Fibroblast of skin of left biceps (primary cell): Measurements from ENCODE around the gene CABLES2.
"Not testable (repeated sequence)": the region's sequence is repeated elsewhere in the genome, so short reads cannot be mapped to it uniquely, and the experiment has no call there.

ENCODE experiments used
- DNase-seq, 2 experiments: peaks; one replicate each; pipeline ENCODE4 v3.0.0-alpha.2; 2013; ENCODE audit warnings: low read depth in 2 of 2

CABLES2 gene

DNA sequence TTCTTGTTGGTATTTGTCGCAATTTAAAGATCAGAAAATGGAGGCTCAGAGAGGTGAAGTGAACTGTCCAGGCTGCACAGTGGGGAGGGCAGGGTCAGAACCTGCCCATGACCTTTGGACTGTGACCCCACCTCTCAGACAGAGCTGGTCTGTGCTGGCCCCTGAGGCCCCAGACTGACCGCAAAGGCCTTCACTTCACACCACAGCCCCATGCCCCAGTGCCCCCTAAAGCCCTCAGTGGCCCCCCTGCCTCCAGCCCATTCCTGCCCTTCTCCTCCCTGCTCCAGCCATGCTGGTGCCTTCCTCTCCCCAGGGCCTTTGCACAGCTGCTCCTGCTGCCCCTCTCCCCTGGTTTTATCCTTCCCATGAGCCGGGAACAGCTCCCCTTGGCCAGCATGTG lies 29.6 kb upstream of the CABLES2 start:
- DNase-seq, result no peak

DNA sequence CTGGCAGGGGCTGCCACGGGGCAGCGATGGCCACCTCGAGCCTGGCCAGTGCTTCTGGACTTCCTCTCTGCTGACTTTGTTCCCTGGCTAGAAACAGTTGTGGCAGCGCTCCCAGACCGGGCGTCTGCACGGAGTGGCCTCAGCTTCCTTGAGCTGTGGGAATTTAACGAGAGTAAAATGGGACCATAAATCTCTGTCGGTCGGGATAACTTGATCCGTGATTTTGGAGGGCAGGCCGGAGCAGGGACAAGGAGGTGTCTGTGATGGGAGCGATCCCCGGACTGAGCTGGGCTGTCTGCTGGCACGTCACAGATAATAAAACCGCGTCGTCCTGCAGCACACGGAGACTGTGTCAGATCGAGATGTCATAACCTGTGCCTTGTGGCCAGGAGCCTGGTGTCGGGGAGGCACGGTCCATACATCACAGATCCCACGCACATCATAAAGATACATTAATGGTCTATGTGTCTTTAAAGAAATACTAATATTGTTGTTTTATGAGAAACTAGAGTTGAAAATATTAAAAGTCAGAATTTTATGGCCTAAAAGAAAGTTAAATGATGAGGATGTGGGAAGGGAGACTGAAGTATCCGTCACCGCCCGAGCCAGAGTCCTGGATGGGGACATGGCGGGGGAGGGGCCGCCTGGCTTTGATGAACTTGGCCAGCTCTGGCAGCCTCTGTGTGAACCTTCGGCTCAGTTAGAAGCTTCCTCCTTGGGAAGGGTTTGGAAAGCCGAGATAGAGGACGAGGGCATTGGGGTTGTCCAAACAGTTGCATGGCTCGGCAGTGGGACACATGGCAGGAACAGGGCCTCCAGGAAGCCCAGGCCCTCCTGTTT lies 26.8 kb upstream of the CABLES2 start:
- no peak for DNase-seq

DNA sequence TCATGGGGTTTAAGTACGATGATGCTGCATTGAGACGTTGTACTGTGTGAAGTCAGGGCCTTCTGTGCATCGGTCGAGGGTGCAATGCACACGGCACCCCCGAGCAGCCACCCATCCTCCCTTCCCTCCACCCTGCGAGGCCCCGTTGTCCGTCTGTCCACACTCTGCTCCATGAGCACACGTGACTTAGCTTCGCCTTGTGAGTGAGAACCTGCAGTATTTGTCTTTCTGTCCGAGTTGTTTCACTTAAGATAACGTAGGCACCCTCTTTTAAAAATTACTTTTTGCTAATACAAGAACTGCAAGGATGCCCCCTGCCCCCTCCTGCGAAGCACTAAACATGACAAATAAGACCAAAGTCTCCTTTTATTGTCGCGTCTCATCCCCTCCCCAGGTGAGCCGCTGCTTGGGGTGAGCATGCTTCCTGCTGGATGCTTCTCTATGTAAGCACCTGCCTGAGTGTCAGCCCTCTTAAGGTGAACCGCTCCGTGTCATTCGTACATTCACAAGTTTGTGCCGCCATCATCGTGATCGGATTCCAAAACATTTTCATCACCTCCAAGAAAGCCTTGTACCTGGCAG lies 23.9 kb upstream of the CABLES2 start:
- DNase-seq, result no peak

DNA sequence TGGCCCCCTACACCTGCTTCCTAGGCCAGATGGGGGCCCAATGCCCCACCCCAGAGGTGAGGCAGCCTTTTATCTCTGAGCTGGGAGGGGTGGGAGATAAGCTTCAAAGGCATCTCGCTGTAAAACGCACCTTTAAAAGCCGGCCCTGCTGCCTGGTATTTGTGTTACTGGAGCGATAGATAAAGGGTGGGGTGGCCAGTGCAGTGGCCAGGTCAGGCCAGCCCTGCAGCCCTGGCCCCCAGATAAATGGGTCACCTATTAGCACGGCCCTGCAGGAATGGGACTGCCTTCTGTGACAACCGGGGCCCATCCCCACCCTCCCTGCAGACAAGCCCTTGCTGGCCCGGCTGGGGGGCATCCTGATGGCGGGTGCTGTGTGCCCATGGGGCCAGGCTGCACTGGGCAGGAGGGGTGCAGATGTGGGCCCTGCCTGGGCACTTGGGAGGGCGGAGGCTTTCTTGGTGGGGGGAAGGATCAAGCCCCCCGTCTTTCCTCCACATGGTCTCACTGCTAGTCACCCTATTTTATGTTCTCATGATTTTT lies 23.3 kb upstream of the CABLES2 start:
- DNase-seq, result no peak

DNA sequence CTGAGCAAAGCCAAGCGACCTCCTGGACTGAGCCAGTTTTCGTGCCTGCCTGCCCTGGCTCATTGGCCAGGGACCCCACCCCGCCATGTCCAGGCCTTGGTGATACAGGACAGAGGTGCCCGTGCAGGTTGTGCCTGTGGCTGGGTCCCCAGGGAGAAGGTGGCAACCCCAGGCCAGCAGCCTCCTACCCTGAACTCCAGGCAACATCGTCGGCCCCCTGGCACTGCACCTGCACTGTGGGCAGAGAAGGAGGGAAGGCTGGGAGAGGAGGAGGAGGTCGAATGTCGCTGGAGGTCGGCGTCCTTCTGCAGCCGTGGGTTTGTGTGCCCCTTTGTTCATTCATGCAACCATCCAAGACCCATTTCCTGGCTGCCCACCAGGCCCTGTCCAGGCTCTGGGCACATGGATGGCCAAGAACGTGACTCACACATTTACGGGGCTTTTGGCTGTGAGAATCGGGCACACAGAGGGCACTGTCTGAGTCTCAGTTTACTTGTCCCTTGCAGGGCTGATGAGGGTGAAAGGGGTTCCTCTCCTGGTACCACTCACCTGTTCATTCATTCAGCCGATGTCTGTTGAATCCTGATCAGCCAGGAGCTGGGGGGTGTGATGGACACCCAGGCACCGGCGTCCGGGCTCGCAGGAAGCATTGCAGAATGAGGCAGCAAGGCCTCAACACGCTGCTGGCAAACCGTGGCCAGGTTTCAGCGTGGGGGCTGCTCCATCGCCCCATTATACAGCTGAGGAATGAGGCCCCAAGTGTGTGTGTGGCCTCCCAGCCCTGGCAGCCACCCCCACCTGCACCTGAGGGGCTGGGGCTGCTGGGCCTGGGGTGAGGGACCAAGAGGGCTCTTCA lies 22.6 kb upstream of the CABLES2 start:
- no peak for DNase-seq

DNA sequence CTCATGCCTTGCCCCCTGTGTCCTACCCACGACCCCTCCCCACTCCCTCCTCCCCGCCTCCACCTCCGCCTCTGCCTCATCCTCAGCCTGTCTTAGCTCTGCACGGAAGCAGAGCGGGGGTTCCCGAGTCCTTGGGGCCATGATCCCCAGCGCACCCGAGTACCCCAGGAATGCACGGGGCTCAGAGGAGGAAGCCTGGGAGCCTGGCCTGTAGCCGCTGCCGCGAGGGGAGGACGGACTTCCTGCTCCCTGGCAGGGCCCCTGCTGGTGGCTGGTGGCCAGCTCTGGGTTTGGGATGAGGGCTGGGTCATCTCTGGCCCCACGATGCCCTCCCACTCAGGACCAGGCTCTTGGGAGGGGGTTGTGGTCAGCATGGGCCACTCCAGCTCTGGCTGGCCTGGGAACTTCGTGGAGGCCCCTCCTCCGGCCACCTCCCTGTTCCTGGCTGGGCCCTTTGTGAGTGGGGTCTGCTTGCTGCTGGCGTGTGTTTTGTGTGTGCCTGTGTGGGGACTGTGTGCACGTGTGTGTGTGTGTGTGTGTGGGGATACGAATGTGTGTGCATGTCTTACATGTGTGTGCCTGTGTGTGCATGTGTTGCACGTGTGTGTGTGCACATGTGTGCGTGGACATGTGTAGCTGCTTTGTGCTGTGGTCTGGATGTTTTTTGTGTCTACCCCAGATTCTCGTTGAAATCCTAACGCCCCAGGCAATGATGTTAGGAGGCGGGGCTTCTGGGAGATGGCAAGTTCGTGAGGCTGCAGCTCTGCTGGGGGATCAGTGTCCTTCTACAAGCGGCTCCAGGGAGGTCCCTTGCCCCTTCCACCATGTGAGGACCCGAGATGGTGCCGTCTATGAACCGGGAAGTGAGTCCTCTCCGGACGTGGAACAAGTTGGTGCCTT lies 21.6 kb upstream of the CABLES2 start:
- no peak for DNase-seq

DNA sequence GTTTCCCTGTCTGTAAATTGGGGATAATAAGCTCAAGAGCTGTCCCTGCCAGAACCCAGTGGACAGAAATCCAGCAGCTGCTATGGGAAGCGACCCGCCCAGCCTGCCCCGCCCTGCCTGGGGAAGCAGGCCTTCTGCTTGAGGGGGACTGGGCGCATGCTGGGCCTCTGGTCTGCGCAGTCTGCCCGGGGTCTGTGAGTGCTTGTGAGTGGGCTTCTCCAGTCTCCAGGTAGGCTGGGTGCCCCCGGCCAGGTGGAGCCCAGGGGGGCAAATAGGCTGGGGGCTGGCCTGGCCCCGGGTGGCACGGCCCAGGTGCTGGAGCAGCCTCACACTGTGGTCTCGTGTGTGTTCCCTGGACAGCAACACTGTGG lies 20.9 kb upstream of the CABLES2 start:
- no peak for DNase-seq

DNA sequence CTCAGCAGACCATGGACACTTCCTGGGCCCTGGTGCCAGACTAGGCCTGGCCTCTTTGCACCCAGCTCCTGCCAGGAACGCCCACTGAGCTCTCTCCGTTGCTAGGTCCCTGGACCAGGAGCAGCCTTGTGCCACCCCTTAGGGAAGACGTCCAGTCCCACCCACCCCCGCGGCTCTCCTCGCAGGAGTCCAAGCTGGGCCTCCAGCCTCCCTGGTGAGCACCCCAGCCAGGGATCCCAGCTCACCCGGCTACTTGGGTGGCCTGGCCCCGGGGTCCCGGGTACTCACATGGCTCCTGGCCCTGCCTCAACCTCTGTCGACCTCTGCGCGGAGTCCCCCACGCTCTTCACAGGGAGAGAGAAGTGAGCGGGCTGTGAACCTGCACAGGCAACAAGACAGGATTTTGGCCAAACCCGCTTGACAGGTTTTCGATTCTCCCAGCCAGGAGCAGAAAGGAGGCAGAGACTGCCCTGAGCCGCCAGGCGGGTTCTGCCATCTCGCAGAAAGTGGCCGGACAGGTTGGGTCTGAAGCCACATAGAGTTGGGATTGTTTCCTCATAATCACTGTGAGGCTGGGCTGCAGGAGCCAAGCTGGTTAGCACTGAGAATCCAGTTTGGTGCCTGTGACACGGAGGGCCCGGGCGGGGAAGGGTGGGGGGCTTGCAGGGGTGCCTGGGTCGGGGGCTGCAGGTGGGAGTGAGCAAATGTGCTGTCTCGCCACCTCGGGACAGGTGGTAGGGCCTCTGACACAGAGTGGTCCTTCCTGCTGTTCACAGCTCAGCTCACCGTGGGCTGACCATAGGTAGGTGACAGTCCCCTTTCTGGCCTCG lies 20.3 kb upstream of the CABLES2 start, which contains the start of gene RBBP8NL:
RBBP8NL (minus strand) TSS at position 368 of the 830 bp plus-strand sequence. CDS start 7,892 bp downstream, outside the sequence.
- DNase-seq, result no peak

DNA sequence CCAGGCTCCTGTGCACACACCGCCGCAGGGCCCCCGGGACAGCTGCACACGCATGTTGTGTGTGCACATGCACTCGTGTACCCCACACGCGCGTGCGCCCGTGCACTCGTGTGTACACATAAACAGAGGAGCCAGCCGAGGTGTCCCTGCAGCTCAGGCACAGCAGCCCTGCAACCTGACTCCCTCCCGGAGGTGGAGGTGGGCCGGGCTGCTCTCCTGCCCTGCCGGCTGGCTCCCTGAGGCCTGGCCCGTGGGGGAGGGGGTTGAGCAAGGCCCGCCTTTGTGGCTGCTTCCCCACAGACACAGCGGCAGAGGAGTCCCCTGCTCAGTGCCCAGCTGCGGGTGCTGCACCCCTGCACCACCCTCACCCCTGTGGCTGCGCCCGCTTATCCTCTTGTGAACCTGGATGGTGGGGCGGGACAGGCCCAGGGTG lies 19.6 kb upstream of the CABLES2 start:
- DNase-seq, result no peak

DNA sequence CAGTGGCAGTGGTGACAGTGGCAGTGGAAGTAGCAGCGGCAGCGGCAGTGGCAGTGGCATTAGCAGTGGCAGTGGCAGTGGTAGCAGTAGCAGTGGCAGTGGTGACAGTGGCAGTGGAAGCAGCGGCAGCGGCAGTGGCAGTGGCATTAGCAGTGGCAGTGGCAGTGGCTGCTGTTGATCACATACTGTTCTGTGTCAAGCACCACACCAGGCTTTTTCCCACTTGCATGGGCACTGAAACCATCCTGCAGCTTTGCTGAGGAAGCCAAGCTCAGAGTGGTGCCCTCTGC lies 18.9 kb upstream of the CABLES2 start:
- not testable (repeated sequence) for DNase-seq

DNA sequence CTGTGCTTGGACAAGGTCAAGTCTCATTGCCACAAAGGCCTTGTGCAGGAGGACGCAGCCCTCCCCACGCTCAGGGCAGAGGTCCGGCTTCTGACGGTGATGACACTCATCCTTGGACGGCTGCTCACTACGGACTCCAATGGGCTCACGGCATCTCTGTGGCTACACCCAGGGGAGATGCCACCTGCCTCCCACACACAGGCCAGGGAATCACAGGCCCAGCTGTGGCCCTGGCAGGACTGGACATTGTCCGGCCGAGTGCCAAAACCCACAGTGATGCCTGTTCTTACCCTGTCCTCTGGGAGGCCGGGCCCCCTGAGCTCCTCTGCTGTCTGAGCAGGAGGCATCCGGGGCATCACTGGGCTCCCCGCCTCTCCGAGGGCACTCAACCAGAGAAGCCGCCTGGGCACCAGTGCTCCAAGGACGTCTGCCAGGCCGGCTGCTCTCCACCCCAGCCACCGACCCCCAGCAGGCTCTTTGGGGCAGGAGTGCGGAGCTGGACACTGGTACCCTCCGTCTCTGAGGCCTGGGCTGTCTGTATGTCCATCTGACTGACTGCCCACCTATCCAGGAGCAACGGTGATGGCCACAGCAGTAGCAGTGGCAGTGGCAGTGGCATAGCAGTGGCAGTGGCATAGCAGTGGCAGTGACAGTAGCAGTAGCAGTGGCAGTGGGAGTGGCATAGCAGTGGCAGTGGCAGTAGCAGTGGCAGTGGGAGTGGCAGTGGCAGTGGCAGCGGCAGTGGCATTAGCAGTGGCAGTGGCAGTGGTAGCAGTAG lies 18.4 kb upstream of the CABLES2 start:
- DNase-seq, result no peak

DNA sequence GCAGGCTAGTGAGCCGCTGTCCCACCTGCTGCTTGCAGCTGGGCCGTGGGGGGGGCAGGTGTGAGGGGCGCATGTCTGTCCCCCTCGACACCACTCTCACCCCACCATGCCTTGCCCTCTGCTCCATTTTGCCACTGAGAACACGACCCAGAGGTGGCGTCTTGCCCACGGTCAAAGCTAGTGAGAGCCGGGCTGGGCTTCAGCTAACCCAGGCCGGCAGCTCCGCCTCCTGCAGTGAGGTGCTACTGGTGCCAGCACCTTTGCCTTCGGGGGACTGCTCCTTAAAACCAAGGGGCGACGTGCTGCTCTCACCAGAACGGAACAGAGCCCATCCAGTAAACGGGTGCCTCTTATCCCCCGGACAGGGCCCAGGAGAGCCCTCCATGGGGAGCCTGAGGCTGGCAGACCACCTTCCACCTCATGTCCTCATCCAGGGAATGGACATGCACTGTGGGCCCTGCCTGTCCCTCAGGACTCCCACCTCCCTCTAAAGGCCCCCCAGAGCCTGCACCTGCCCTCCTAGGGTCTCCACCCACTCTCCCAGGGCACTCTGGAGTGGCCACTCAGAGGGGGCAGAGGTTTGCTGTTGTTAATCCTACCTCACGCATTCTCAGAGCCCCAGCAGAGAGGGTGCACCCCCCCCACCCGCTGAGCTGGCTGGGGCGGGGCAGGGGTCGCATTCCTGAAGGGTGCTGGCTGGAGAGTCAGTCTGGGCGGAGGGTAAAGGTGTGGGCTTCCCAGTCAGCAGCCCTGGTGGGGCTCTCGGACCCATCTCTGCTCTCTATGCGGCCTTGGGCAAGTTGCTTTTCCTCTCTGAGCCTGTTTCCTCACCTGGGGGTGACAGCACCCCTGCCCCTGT lies 17.4 kb upstream of the CABLES2 start:
- no peak for DNase-seq

DNA sequence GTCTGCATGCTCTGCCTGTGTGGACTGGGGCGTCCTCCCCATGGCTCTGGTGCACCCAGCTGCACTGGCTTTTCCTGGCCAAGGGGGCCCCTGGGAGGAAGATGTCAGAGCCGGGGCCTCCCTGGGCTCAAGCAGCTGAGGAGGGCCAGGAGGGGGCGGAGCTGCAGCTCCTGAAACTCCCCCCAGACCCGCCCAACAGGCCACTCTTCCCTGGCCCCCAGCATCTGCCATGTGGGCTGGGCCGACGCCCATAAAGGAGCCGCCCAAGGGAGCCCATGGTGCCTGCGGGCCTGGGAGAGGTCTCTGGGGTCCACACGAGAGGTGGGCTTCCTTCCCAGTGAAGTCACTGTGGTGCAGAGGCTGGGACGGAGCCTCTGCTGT lies 16.2 kb upstream of the CABLES2 start:
- no peak for DNase-seq

DNA sequence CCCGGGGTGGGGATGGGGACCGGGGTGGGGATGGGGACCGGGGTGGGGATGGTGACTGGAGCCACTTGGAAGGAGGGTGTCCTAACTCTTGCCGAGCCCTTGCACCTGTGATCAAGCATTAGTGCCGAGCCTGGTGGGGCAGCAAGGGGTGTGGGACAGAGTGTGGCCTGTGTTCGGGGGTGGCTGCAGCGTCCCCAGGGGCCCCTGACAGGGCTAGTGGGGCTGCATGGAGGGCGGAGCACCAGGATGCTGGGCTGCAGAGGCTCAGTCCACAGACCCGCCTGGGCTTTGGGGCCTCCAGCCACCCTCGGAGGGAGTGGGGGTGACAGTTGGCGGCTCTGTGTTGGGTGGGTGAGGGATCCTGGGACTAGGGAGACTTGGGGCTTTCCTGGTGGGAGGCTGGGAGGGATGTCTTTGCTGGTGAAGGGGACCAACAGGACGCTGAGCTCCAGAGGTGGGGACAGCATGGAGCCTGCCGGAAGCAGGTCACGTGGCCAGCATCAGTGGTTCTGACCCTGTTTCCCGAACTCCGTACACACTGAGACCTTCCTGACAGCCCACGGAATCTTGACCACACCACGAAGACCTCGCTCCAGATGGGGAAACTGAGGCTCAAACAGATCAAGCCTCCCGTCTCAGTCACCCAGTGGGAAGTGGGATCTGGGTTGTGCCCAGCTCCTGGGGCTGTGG lies 15.7 kb upstream of the CABLES2 start:
- no peak for DNase-seq

DNA sequence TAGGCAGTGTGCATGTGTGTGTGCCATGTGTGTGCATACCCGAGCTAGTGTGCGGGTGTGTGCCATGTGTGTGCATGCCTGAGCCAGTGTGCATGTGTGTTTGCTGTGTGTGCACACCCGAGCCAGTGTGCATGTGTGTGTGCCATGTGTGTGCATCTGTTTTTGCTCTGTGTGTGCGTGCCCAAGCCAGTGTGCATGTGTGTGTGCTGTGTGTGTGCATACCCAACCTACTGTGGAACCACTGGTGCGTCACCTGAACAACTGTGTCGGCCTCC lies 14.6 kb upstream of the CABLES2 start:
- DNase-seq, result no peak

DNA sequence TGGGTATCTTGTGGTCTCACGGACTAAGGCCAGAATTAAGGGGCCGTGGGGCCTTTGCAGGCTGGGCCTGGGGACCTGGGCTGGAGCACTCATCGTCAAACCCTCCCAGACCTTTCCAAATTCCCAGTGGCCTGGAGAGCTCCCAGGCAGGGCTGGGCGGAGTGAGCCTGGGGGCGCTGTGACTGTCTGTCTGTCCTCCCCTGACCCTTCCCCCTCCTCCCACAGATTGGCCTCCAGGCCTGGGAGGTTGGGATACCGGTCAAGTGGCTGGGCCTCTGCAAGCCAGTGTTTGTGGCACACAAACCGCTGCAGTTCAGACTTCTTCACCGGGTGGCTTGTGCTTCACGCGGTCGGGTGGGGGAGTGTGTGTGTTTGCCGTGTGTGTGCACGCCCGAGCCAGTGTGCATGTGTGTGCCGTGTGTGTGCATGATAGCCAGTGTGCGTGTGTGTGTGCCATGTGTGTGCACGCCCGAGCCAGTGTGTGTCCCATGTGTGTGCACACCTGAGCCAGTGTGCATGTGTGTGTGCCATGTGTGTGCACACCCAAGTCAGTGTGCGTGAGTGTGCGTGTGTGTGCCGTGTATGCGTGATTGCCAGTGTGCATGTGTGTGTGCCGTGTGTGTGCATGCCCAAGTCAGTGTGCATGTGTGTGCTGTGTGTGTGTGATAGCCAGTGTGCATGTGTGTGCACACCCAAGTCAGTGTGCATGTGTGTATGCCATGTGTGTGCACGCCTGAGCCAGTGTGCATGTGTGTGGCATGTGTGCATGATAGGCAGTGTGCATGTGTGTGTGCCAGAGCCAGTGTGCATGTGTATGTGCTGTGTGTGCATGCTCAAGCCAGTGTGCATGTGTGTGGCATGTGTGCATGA lies 14.0 kb upstream of the CABLES2 start:
- no peak for DNase-seq

DNA sequence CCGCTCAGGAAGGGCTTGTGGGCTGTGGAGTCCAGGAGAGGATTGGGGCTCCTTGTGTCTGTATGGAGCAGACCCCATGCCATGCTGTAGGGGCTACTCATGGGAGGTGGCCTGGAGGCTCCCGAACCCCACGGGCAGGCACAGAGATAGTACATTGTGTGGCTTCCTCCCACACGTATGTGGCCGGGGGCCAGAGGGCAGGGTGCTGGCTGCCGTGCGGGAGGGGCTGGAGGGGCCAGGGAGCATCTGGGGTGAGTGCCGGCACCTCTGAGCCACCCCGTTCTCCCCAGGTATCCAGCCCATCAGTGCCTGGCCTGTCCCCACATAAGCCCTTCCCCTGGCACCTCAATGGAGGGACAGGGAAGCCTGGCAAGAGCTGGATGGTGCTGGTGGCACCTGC lies 12.7 kb upstream of the CABLES2 start:
- no peak for DNase-seq
